Endothelial cell of umbilical vein (primary cell): ENCODE data around the gene CSNK2A3. TPM values are rescaled to one million over a fixed set of nuclear protein-coding genes. Genes with fewer than 3 reads are reported as not detected.
"Not testable (repeated sequence)": the region's sequence is repeated elsewhere in the genome, so short reads cannot be mapped to it uniquely, and the experiment has no call there.

Experiments
- Bru-seq: library from RNA; stranded (reverse); fragments of 400-500 nt; gene quantifications from one replicate; lab custom pipeline; 2021; lab: Mats Ljungman, UMichigan
- BruChase-seq, 2 experiments: library from RNA; stranded (reverse); fragments of 400-500 nt; gene quantifications; one replicate each; lab custom pipeline; 2021; lab: Mats Ljungman, UMichigan
- BruUV-seq: library from RNA; stranded (reverse); fragments of 400-500 nt; replicated peaks from 2 replicates; lab custom pipeline; 2021; lab: Mats Ljungman, UMichigan
- CTCF ChIA-PET: fragments of 300-600, 350-600 bp; sonication (Branson Sonifier 250); formaldehyde crosslinking; loops from one replicate; lab custom pipeline; 2021; ENCODE audit warnings: antibody characterized with exemption, inconsistent platforms; lab: Charles Lee
- POLR2A ChIA-PET: fragments of 300-600, 350-600 bp; sonication (Branson Sonifier 250); formaldehyde crosslinking; loops from one replicate; lab custom pipeline; 2021; ENCODE audit warnings: antibody characterized with exemption, inconsistent platforms; lab: Charles Lee
- DNase-seq: peaks from one replicate; pipeline ENCODE4 v3.0.0-alpha.2; 2011; ENCODE audit warnings: low read depth, low spot score
- FAIRE-seq: peaks from 2 replicates; lab custom pipeline; 2011; peaks lifted over from hg19 to GRCh38; lab: Jason Lieb, UNC
- H2AFZ ChIP-seq: 2 replicates; pipeline ENCODE4 v1.6.0; 2012; ENCODE audit warnings: low read depth, low read length, control low read depth, inconsistent platforms
- H3K27ac ChIP-seq: 2 replicates; pipeline ENCODE4 v1.5.1; 2011; ENCODE audit warnings: low read depth, mild to moderate bottlenecking, control low read depth, low read length, moderate library complexity; ENCODE audit not compliant: insufficient read depth
- H3K27me3 ChIP-seq, 2 experiments: 2 replicates each; pipeline versions ENCODE4 v1.6.0 to v1.6.1; 2011; ENCODE audit warnings: low read length in 2 of 2, mixed read lengths in 1 of 2; ENCODE audit not compliant: control insufficient read depth in 2 of 2, insufficient read depth in 2 of 2
- H3K36me3 ChIP-seq, 2 experiments: 2 replicates in 1 of 2; 3 replicates in 1 of 2; pipeline ENCODE4 v1.5.1; 2011; ENCODE audit warnings: low read length in 2 of 2, mild to moderate bottlenecking in 1 of 2, moderate library complexity in 1 of 2; ENCODE audit not compliant: control insufficient read depth in 2 of 2, insufficient read depth in 2 of 2; ENCODE audit errors: extremely low read depth in 1 of 2
- H3K4me1 ChIP-seq: 3 replicates; pipeline ENCODE4 v1.5.1; 2011; ENCODE audit warnings: mild to moderate bottlenecking, low read length; ENCODE audit not compliant: control insufficient read depth, insufficient read depth; ENCODE audit errors: extremely low read depth
- H3K4me2 ChIP-seq: 2 replicates; pipeline ENCODE4 v1.6.1; 2011; ENCODE audit warnings: low read length, control low read depth, mixed read lengths; ENCODE audit not compliant: insufficient read depth
- H3K4me3 ChIP-seq, 3 experiments: fragments of 200-600 bp in 1 of 3; sonication (generic), shearing (Covaris generic) in 1 of 3; replicated peaks in 1 of 3; 2 replicates each; pipeline ENCODE4 v1.5.1; 2011 to 2016; ENCODE audit warnings: control low read depth in 3 of 3, low read length in 3 of 3, mild to moderate bottlenecking in 2 of 3, inconsistent platforms in 1 of 3, low read depth in 1 of 3, moderate library complexity in 1 of 3; ENCODE audit not compliant: insufficient read depth in 1 of 3
- H3K79me2 ChIP-seq: 2 replicates; pipeline ENCODE4 v1.6.0; 2012; ENCODE audit warnings: low read length, inconsistent platforms; ENCODE audit not compliant: control insufficient read depth, insufficient read depth
- H3K9ac ChIP-seq: replicated peaks from 2 replicates; pipeline ENCODE3; 2011; ENCODE audit warnings: low read length, control low read depth; ENCODE audit not compliant: insufficient read depth; ENCODE audit errors: extremely low read depth
- H3K9me1 ChIP-seq: replicated peaks from 3 replicates; pipeline ENCODE4 v1.6.0; 2011; ENCODE audit warnings: mild to moderate bottlenecking, low read length; ENCODE audit not compliant: control insufficient read depth, insufficient read depth; ENCODE audit errors: extremely low read depth
- H3K9me3 ChIP-seq: replicated peaks from 2 replicates; pipeline ENCODE4 v1.5.1; 2012; ENCODE audit warnings: low read length, inconsistent platforms; ENCODE audit not compliant: control insufficient read depth, insufficient read depth
- H4K20me1 ChIP-seq: replicated peaks from 2 replicates; pipeline ENCODE3; 2011; ENCODE audit warnings: mild to moderate bottlenecking, low read length; ENCODE audit not compliant: control insufficient read depth, insufficient read depth; ENCODE audit errors: extremely low read depth
- CTCF ChIP-seq, 2 donors: IDR thresholded peaks; 1 replicate in 1 of 2; 2 replicates in 1 of 2; pipeline ENCODE4 v1.5.1; 2011; ENCODE audit warnings: low read length in 2 of 2, mild to moderate bottlenecking in 2 of 2, moderate library complexity in 2 of 2, control low read depth in 1 of 2, inconsistent platforms in 1 of 2, low read depth in 1 of 2; ENCODE audit not compliant: insufficient read depth in 1 of 2; ENCODE audit errors: extremely low read depth in 1 of 2
- MAX ChIP-seq: IDR thresholded peaks from 2 replicates; pipeline ENCODE4 v1.6.1; 2011; ENCODE audit not compliant: insufficient read depth, insufficient read length
- dilution Hi-C: fragments of 300-500 bp; cut with MboI; formaldehyde crosslinking; loops from one replicate; pipeline ENCODE4 v1.15.0; 2019; ENCODE audit warnings: low sequenced_read_pairs; ENCODE audit not compliant: extremely low pct_ligation_motif_present
- intact Hi-C: fragments of 100-400 bp; cut with micrococcal nuclease; formaldehyde crosslinking; loops from one replicate; pipeline ENCODE4 v1.10.0; 2022
- long read RNA-seq: library from polyadenylated mRNA; stranded (forward); transcript quantifications from one replicate; pipeline ENCODE4 v2.0.0, GENCODE V29; 2021
- polyA minus RNA-seq, 3 experiments: library from RNA; depleted of rRNA, polyadenylated mRNA; stranded (reverse); fragments of >200 nt; gene quantifications; 1 replicate in 1 of 3; 2 replicates in 2 of 3; pipeline ENCODE4 v1.2.3, GENCODE V29; 2011
- polyA plus RNA-seq, 4 experiments: library from polyadenylated mRNA; depleted of rRNA in 3 of 4; stranded (reverse) in 3 of 4; unstranded in 1 of 4; fragments of >200 nt; gene quantifications; 2 replicates each; pipeline versions ENCODE4 v1.2.1 to v1.2.3, GENCODE V29; 2011 to 2012; ENCODE audit warnings: missing spikeins in 1 of 4
- total RNA-seq: library from RNA; stranded (reverse); gene quantifications from 2 replicates; pipeline ENCODE4 v1.2.3, GENCODE V29; 2021

Gene CSNK2A3
- total RNA-seq (not detected in 2 replicates), polyA plus RNA-seq (0.25 and 0.41 TPM in 2 replicates), polyA minus RNA-seq (0.49 and 1.7 TPM in 2 replicates), Bru-seq, nascent RNA (not detected), BruChase-seq, experiment 1, labeled RNA remaining after a 6-hour chase (percentile 45 among the genes with signal in this experiment), BruChase-seq, experiment 2, labeled RNA remaining after a 2-hour chase (percentile 40 among the genes with signal in this experiment)
- polyA plus RNA-seq (2011; cell fraction: cytosol; rRNA removed), result 1.0 and 1.3 TPM in 2 replicates
- polyA plus RNA-seq (2011; cell fraction: nucleus; rRNA removed), result 0.24 and 0.93 TPM in 2 replicates
- polyA plus RNA-seq (2012), result 7.9 and 13.3 TPM in 2 replicates
- polyA minus RNA-seq (2011; cell fraction: cytosol; rRNA and poly(A)+ RNA removed), result not detected
- polyA minus RNA-seq (2011; cell fraction: nucleus; rRNA and poly(A)+ RNA removed), result 0.72 TPM in 1 of 2 replicates, not detected in the other
- long read RNA-seq, result 0 reads

- H3K79me2 ChIP-seq, H4K20me1 ChIP-seq, H3K4me1 ChIP-seq, H3K27me3 ChIP-seq, intact Hi-C loops, H3K4me2 ChIP-seq, H3K27ac ChIP-seq, DNase-seq, H3K36me3 ChIP-seq, H3K9me3 ChIP-seq, H2AFZ ChIP-seq, H3K9ac ChIP-seq, H3K4me3 ChIP-seq, dilution Hi-C loops, POLR2A ChIA-PET, CTCF ChIA-PET, H3K9me1 ChIP-seq, BruUV-seq: not testable (repeated sequence)
- FAIRE-seq, result peak; percentile 84
These were observed at the start of gene CSNK2A3 for GRCh38 chr11:11352878-11353277. CSNK2A3 (minus strand) TSS chr11:11353250; CDS start chr11:11353119, 131 bp downstream.

- DNase-seq (no peak), FAIRE-seq (no peak)
- H3K27me3 ChIP-seq, result peaks cover 0 to 5% of the 10 kb centered on the region in 2 experiments
- H3K9ac ChIP-seq, result no peak overlapping the region
- H3K27ac ChIP-seq, result no peak overlapping the region
- no peaks in the 10 kb centered on the region for H3K79me2 ChIP-seq
- no peaks in the 10 kb centered on the region for H3K9me1 ChIP-seq
- no peak overlapping the region for H3K4me2 ChIP-seq
- H3K9me3 ChIP-seq, result no peaks in the 10 kb centered on the region
- intact Hi-C loops (loop anchor here (2.0 kb wide), 1 partner anchor 385 kb away; no protein-coding TSS in a partner anchor), dilution Hi-C loops (no loop called here)
- no TSS peak for BruUV-seq
- H4K20me1 ChIP-seq, result no peaks in the 10 kb centered on the region
- no peak overlapping the region for H3K4me3 ChIP-seq
- TF ChIP-seq CTCF (IDR thresholded peaks at IDR 0.05; ENCODE audit: extremely low read depth in 1 of 2, insufficient read depth in 1 of 2, low read depth in 1 of 2, low read length in 2 of 2) (no peak), MAX (no peak)
- H2AFZ ChIP-seq, result no peak overlapping the region
- H3K4me1 ChIP-seq, result no peaks in the 10 kb centered on the region
- ChIA-PET POLR2A (no interaction called here), CTCF (interaction anchor here (1.4 to 1.6 kb wide), 3 partner anchors 10 to 20 kb away, joined by 3 read pairs; no protein-coding TSS in a partner anchor)
- H3K36me3 ChIP-seq, result no peaks in the 10 kb centered on the region
These were observed 49.0 kb upstream of the CSNK2A3 start for GRCh38 chr11:11401960-11402535.
